ENCODE measurements around the gene NLRC5.

Gene NLRC5

GRCh38 chr16:57026778-57027062 lies 37.4 kb downstream of the NLRC5 start:
- no peak overlapping the region for H3K4me3 ChIP-seq (ENCODE audit: low read depth, low read length)
- H3K79me2 ChIP-seq: no peaks in the 10 kb centered on the region
- H3K36me3 ChIP-seq (ENCODE audit: control insufficient read depth, insufficient read depth, low read length): no peaks in the 10 kb centered on the region
- H3K27ac ChIP-seq: no peak overlapping the region
- no peaks in the 10 kb centered on the region for H3K9me3 ChIP-seq (ENCODE audit: control insufficient read depth, low read length)
- H2AFZ ChIP-seq: no peak overlapping the region
- H3K4me2 ChIP-seq (ENCODE audit: low read length): no peak overlapping the region
- H3K4me1 ChIP-seq: no peaks in the 10 kb centered on the region
- no peak overlapping the region for H3K9ac ChIP-seq
- TF ChIP-seq CTCF (IDR thresholded peaks at IDR 0.05): no peak
- H3K27me3 ChIP-seq (ENCODE audit: control insufficient read depth, insufficient read depth, low read length): no peaks in the 10 kb centered on the region

- H3K27me3 ChIP-seq (ENCODE audit: control insufficient read depth, insufficient read depth, low read length): no peaks in the 10 kb centered on the region
- no peak for TF ChIP-seq CTCF (IDR thresholded peaks at IDR 0.05)
Measured at GRCh38 chr16:57027067-57027466, 37.7 kb downstream of the NLRC5 start.

GRCh38 chr16:57028086-57028485 lies 38.7 kb downstream of the NLRC5 start:
- no peaks in the 10 kb centered on the region for H3K27me3 ChIP-seq (ENCODE audit: control insufficient read depth, insufficient read depth, low read length)
- no peak overlapping the region for H2AFZ ChIP-seq
- no peaks in the 10 kb centered on the region for H3K79me2 ChIP-seq
- no peaks in the 10 kb centered on the region for H3K4me1 ChIP-seq
- no peak overlapping the region for H3K9ac ChIP-seq
- no peak for TF ChIP-seq CTCF (IDR thresholded peaks at IDR 0.05)
- H3K27ac ChIP-seq: no peak overlapping the region
- no peaks in the 10 kb centered on the region for H3K36me3 ChIP-seq (ENCODE audit: control insufficient read depth, insufficient read depth, low read length)
- no peak overlapping the region for H3K4me3 ChIP-seq (ENCODE audit: low read depth, low read length)
- H3K9me3 ChIP-seq (ENCODE audit: control insufficient read depth, low read length): no peaks in the 10 kb centered on the region
- H3K4me2 ChIP-seq (ENCODE audit: low read length): no peak overlapping the region

More at GRCh38 chr16:57027067-57027466, 37.7 kb downstream of the NLRC5 start:
- no peak overlapping the region for H3K9ac ChIP-seq
- H3K36me3 ChIP-seq (ENCODE audit: control insufficient read depth, insufficient read depth, low read length): no peaks in the 10 kb centered on the region
- no peak overlapping the region for H3K4me2 ChIP-seq (ENCODE audit: low read length)
- H3K4me1 ChIP-seq: no peaks in the 10 kb centered on the region
- H3K4me3 ChIP-seq (ENCODE audit: low read depth, low read length): no peak overlapping the region
- H2AFZ ChIP-seq: no peak overlapping the region
- H3K9me3 ChIP-seq (ENCODE audit: control insufficient read depth, low read length): no peaks in the 10 kb centered on the region
- H3K27ac ChIP-seq: no peak overlapping the region
- no peaks in the 10 kb centered on the region for H3K79me2 ChIP-seq

GRCh38 chr16:57029161-57030160 lies 40.1 kb downstream of the NLRC5 start:
- no peak overlapping the region for H3K4me3 ChIP-seq (ENCODE audit: low read depth, low read length)
- no peaks in the 10 kb centered on the region for H3K27me3 ChIP-seq (ENCODE audit: control insufficient read depth, insufficient read depth, low read length)
- H3K9me3 ChIP-seq (ENCODE audit: control insufficient read depth, low read length): no peaks in the 10 kb centered on the region
- no peaks in the 10 kb centered on the region for H3K79me2 ChIP-seq
- TF ChIP-seq CTCF (IDR thresholded peaks at IDR 0.05): no peak
- H3K9ac ChIP-seq: no peak overlapping the region
- no peaks in the 10 kb centered on the region for H3K36me3 ChIP-seq (ENCODE audit: control insufficient read depth, insufficient read depth, low read length)
- H2AFZ ChIP-seq: no peak overlapping the region
- H3K4me1 ChIP-seq: no peaks in the 10 kb centered on the region
- H3K27ac ChIP-seq: no peak overlapping the region
- no peak overlapping the region for H3K4me2 ChIP-seq (ENCODE audit: low read length)
